HG03280 (cell line): ENCODE measurements around the gene FSTL4.

Experiments used
- ATAC-seq: cut with Tn5 transposase; IDR thresholded peaks from one replicate; pipeline ENCODE4 v1.9.1; 2021; ENCODE audit warnings: mild to moderate bottlenecking, moderate library complexity; ENCODE audit not compliant: unreplicated experiment

Gene FSTL4

GRCh38 chr5:133274597-133274935 is 337.8 kb downstream of the FSTL4 start:
- ATAC-seq = no peak

GRCh38 chr5:133273661-133274596 is 338.4 kb downstream of the FSTL4 start:
- no peak for ATAC-seq

- ATAC-seq = no peak
Measured at GRCh38 chr5:133272345-133272744, 340.0 kb downstream of the FSTL4 start.

GRCh38 chr5:133271606-133272005 is 340.7 kb downstream of the FSTL4 start:
- ATAC-seq = no peak

GRCh38 chr5:133269691-133270090 is 342.6 kb downstream of the FSTL4 start:
- ATAC-seq = no peak

- ATAC-seq = no peak
Measured at GRCh38 chr5:133267601-133268000, 344.7 kb downstream of the FSTL4 start.

- ATAC-seq = no peak
Measured at GRCh38 chr5:133266966-133267365, 345.4 kb downstream of the FSTL4 start.

- ATAC-seq = no peak
Measured at GRCh38 chr5:133266527-133266878, 345.8 kb downstream of the FSTL4 start.

- no peak for ATAC-seq
Measured at GRCh38 chr5:133265720-133266526, 346.4 kb downstream of the FSTL4 start.

GRCh38 chr5:133265257-133265656 is 347.1 kb downstream of the FSTL4 start:
- ATAC-seq = no peak

GRCh38 chr5:133262690-133263089 is 349.7 kb downstream of the FSTL4 start:
- no peak for ATAC-seq

GRCh38 chr5:133261993-133262392 is 350.3 kb downstream of the FSTL4 start:
- no peak for ATAC-seq

- ATAC-seq = no peak
Measured at GRCh38 chr5:133260715-133261114, 351.6 kb downstream of the FSTL4 start.

- no peak for ATAC-seq
Measured at GRCh38 chr5:133259199-133259997, 352.9 kb downstream of the FSTL4 start.

GRCh38 chr5:133257977-133258376 is 354.4 kb downstream of the FSTL4 start:
- no peak for ATAC-seq

GRCh38 chr5:133256276-133256675 is 356.1 kb downstream of the FSTL4 start:
- no peak for ATAC-seq

GRCh38 chr5:133254803-133255202 is 357.5 kb downstream of the FSTL4 start:
- ATAC-seq = no peak

GRCh38 chr5:133253671-133254070 is 358.7 kb downstream of the FSTL4 start:
- no peak for ATAC-seq

GRCh38 chr5:133253070-133253469 is 359.3 kb downstream of the FSTL4 start:
- ATAC-seq = no peak

- ATAC-seq = no peak
Measured at GRCh38 chr5:133252133-133252480, 360.2 kb downstream of the FSTL4 start.
